ENCODE measurements around the gene OTOG. TPM values are rescaled to one million over a fixed set of nuclear protein-coding genes. Genes with fewer than 3 reads are reported as not detected.

Gene OTOG
- total RNA-seq, 1 donor from 2014 or later = not detected

- Mint-ChIP-seq H3K27ac (no peak overlapping the region), H3K4me3 (no peak overlapping the region), H3K4me1 (no peaks in the 10 kb centered on the region), H3K36me3 (ENCODE audit: low read depth) (no peaks in the 10 kb centered on the region), H3K9me3 (no peaks in the 10 kb centered on the region), H3K27me3 (peaks cover 4% of the 10 kb centered on the region)
- ATAC-seq (ENCODE audit: low read depth) = no peak
- POLR2A ChIA-PET = no interaction called here
- intact Hi-C loops (cut with micrococcal nuclease) = no loop called here
- TF ChIP-seq CTCF (IDR thresholded peaks at IDR 0.05) = no peak
- CTCF ChIA-PET = no interaction called here
- peak; percentile 2 for DNase-seq
Observed at GRCh38 chr11:17588166-17588565, 41.1 kb downstream of the OTOG start.

- TF ChIP-seq CTCF (IDR thresholded peaks at IDR 0.05) = no peak
- CTCF ChIA-PET = no interaction called here
- POLR2A ChIA-PET = no interaction called here
Observed at GRCh38 chr11:17588721-17589120, 41.7 kb downstream of the OTOG start.

GRCh38 chr11:17590463-17590862 is 43.4 kb downstream of the OTOG start:
- no peak overlapping the region for H3K27ac Mint-ChIP-seq
- ChIA-PET CTCF (no interaction called here), POLR2A (no interaction called here)
- no peaks in the 10 kb centered on the region for H3K36me3 Mint-ChIP-seq (ENCODE audit: low read depth)
- H3K4me3 Mint-ChIP-seq = no peak overlapping the region
- H3K27me3 Mint-ChIP-seq = peaks cover 4% of the 10 kb centered on the region
- peak; percentile 4 for DNase-seq
- TF ChIP-seq CTCF (IDR thresholded peaks at IDR 0.05) = no peak
- intact Hi-C loops (cut with micrococcal nuclease) = no loop called here
- H3K4me1 Mint-ChIP-seq = no peaks in the 10 kb centered on the region
- no peaks in the 10 kb centered on the region for H3K9me3 Mint-ChIP-seq
- ATAC-seq (ENCODE audit: low read depth) = no peak

More at GRCh38 chr11:17588721-17589120, 41.7 kb downstream of the OTOG start:
- Mint-ChIP-seq H3K27me3 (peaks cover 4% of the 10 kb centered on the region), H3K4me3 (no peak overlapping the region), H3K27ac (no peak overlapping the region), H3K9me3 (no peaks in the 10 kb centered on the region), H3K4me1 (no peaks in the 10 kb centered on the region), H3K36me3 (ENCODE audit: low read depth) (no peaks in the 10 kb centered on the region)
- DNase-seq (no peak), ATAC-seq (ENCODE audit: low read depth) (no peak)
- intact Hi-C loops (cut with micrococcal nuclease) = no loop called here

DNA sequence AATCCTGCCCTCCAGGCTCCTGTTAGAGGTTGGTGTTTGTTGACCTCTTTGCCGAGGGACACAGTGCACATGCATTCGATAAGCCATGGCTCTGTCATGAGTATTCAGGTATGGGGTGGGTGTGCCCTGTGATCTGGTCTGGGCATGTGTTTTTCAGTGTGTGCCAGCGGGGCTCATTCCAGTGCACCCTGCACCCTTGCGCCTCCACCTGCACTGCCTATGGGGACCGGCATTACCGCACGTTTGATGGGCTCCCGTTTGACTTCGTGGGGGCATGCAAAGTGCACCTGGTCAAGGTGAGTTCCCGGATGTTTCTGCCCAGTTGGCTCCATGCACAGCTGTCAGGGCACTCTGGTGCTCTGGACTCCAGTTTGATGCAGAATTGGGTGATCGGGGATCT is 44.2 kb downstream of the OTOG start:
- Mint-ChIP-seq H3K27ac (no peak overlapping the region), H3K9me3 (no peaks in the 10 kb centered on the region), H3K4me1 (no peaks in the 10 kb centered on the region), H3K27me3 (peaks cover 4% of the 10 kb centered on the region), H3K4me3 (no peak overlapping the region), H3K36me3 (ENCODE audit: low read depth) (no peaks in the 10 kb centered on the region)
- no peak for TF ChIP-seq CTCF (IDR thresholded peaks at IDR 0.05)
- ATAC-seq (ENCODE audit: low read depth) (no peak), DNase-seq (no peak)
- ChIA-PET CTCF (no interaction called here), POLR2A (no interaction called here)
- intact Hi-C loops (cut with micrococcal nuclease) = no loop called here

DNA sequence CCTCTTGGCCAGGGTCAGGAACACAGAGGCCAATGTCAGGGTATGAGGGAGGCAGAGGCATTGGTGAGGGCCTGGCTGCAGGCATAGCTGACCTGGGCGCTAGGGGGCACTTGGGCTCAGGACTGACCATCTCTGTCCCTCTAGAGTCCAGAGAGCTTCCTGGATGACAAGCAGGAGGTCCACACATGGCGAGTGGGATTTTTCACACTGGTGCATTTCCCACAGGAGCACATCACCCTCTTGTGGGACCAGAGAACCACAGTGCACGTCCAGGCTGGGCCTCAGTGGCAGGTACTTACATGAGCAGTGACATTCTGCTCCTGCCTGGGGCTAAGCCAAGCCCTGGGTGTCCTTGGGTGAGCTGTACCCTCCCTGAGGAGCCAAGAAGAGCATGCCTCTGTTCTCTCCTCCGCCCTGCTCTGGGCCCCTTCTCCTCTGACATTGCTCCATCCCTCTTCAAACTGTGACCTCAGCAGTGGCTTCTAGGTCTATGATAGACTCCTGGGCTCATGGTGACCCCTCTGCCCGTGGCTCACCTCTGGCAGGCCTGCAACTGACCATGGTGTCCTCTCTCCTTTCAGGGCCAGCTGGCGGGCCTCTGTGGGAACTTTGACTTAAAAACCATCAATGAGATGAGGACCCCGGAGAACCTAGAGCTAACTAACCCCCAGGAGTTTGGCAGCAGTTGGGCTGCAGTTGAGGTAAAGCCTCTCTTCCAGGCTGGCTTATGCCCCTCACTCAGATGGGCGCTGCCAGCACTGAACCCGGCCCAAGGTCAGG is 46.6 kb downstream of the OTOG start:
- ChIA-PET CTCF (no interaction called here), POLR2A (no interaction called here)
- no peaks in the 10 kb centered on the region for H3K9me3 Mint-ChIP-seq
- no peaks in the 10 kb centered on the region for H3K36me3 Mint-ChIP-seq (ENCODE audit: low read depth)
- intact Hi-C loops (cut with micrococcal nuclease) = no loop called here
- peaks cover 4% of the 10 kb centered on the region for H3K27me3 Mint-ChIP-seq
- no peak overlapping the region for H3K4me3 Mint-ChIP-seq
- DNase-seq (no peak), ATAC-seq (ENCODE audit: low read depth) (no peak)
- H3K4me1 Mint-ChIP-seq = no peaks in the 10 kb centered on the region
- TF ChIP-seq CTCF (IDR thresholded peaks at IDR 0.05) = no peak
- no peak overlapping the region for H3K27ac Mint-ChIP-seq

Data from activated B cell treated with CpG ODN at 0.5 μM for 24 hours (primary cell).